Measurements from ENCODE around the gene GABARAPL1. TPM values are rescaled to one million over a fixed set of nuclear protein-coding genes. Genes with fewer than 3 reads are reported as not detected.

The GABARAPL1 gene
- total RNA-seq, 1 donor from 2014 or later = 44.2 TPM

GRCh38 chr12:10207136-10207535 is 5.5 kb upstream of the GABARAPL1 start:
- no peak overlapping the region for H3K4me3 ChIP-seq (ENCODE audit: low read depth, low read length)
- no peaks in the 10 kb centered on the region for H3K27me3 ChIP-seq (ENCODE audit: control insufficient read depth, insufficient read depth, low read length)
- no peak for TF ChIP-seq CTCF (IDR thresholded peaks at IDR 0.05; ENCODE audit: insufficient read depth, low read length, poor library complexity, severe bottlenecking)
- no peak for DNase-seq (ENCODE audit: low read depth)
- no peaks in the 10 kb centered on the region for H3K36me3 ChIP-seq (ENCODE audit: control insufficient read depth, insufficient read depth, low read length)

- no peak for DNase-seq (ENCODE audit: low read depth)
- Histone ChIP-seq H3K36me3 (ENCODE audit: control insufficient read depth, insufficient read depth, low read length) (no peaks in the 10 kb centered on the region), H3K27me3 (ENCODE audit: control insufficient read depth, insufficient read depth, low read length) (no peaks in the 10 kb centered on the region), H3K4me3 (ENCODE audit: low read depth, low read length) (no peak overlapping the region)
- no peak for TF ChIP-seq CTCF (IDR thresholded peaks at IDR 0.05; ENCODE audit: insufficient read depth, low read length, poor library complexity, severe bottlenecking)
These were observed 2.5 kb upstream of the GABARAPL1 start for GRCh38 chr12:10210225-10210624.

- Histone ChIP-seq H3K4me3 (ENCODE audit: low read depth, low read length) (no peak overlapping the region), H3K36me3 (ENCODE audit: control insufficient read depth, insufficient read depth, low read length) (no peaks in the 10 kb centered on the region), H3K27me3 (ENCODE audit: control insufficient read depth, insufficient read depth, low read length) (no peaks in the 10 kb centered on the region)
- DNase-seq (ENCODE audit: low read depth) = no peak
- no peak for TF ChIP-seq CTCF (IDR thresholded peaks at IDR 0.05; ENCODE audit: insufficient read depth, low read length, poor library complexity, severe bottlenecking)
These were observed 1.4 kb upstream of the GABARAPL1 start for GRCh38 chr12:10211101-10211939.

- TF ChIP-seq CTCF (IDR thresholded peaks at IDR 0.05; ENCODE audit: insufficient read depth, low read length, poor library complexity, severe bottlenecking) = no peak
- peak; percentile 100 for DNase-seq (ENCODE audit: low read depth)
- Histone ChIP-seq H3K36me3 (ENCODE audit: control insufficient read depth, insufficient read depth, low read length) (no peaks in the 10 kb centered on the region), H3K4me3 (ENCODE audit: low read depth, low read length) (peak overlapping the region; percentile 69), H3K27me3 (ENCODE audit: control insufficient read depth, insufficient read depth, low read length) (no peaks in the 10 kb centered on the region)
These were observed 538 bp upstream of the GABARAPL1 start for GRCh38 chr12:10211940-10212738.

DNA sequence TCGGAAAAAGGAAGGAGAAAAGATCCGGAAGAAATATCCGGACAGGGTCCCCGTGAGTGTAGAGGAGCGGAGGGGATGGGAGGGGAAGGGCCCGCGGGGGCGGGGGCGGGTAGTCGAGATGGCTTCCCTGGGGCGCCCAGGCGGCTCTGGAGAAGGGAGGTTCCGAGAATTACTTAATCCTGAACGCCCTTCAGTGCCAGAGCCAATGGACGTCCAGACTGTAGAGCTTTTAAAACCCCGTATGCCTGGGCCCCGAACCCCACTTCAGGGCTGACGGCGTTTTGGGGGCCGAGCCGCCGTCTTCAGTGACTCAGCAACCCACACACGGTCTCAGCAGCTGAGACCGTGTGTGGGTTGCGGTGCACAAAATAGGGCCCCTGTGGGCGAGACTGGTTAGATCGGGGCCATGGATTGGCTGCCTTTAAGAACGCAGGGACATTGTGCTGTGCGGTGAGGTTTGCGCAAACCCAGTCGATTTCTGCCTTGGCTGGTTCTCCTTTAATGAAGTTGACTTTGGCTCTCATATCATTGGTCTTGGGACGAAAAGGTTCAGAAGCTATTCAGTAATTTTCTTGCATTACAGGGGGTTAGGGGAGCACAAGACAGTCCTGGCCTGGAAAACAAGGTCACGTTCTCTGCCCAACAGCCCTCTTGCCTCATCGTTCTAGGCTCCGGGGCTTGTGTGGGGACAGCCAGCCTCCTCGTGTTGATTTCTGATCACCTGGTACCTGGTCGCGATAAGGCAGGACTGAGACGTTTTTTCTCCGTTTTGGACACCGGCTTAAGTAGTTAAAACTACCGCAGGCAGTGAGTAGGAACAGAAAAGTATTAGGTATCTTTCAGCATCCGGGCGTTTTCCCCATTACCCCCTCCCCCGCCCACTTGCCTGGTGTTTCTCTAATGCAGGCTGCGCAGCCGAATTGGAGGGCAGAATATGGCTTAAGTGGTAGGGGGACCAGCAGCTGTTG is 775 bp downstream of the GABARAPL1 start:
- no peak for TF ChIP-seq CTCF (IDR thresholded peaks at IDR 0.05; ENCODE audit: insufficient read depth, low read length, poor library complexity, severe bottlenecking)
- Histone ChIP-seq H3K36me3 (ENCODE audit: control insufficient read depth, insufficient read depth, low read length) (no peaks in the 10 kb centered on the region), H3K27me3 (ENCODE audit: control insufficient read depth, insufficient read depth, low read length) (no peaks in the 10 kb centered on the region), H3K4me3 (ENCODE audit: low read depth, low read length) (peak overlapping the region; percentile 69)
- no peak for DNase-seq (ENCODE audit: low read depth)
